ENCODE results near the gene BICDL1. TPM values are rescaled to one million over a fixed set of nuclear protein-coding genes. Genes with fewer than 3 reads are reported as not detected.

BICDL1 gene
- total and polyA plus RNA-seq, 2 of the 4 experiments (the other 2 are of a cell fraction), result not detected

- Histone ChIP-seq H4K20me1 (ENCODE audit: insufficient read depth, low read length) (no peaks in the 10 kb centered on the region), H2BK15ac (ENCODE audit: low read depth, low read length) (no peak overlapping the region), H3K4me3 (ENCODE audit: insufficient read depth, low read depth, low read length) (no peak overlapping the region), H3K9me1 (ENCODE audit: insufficient read depth, low read length) (no peaks in the 10 kb centered on the region), H3K9me3 (ENCODE audit: control insufficient read depth, insufficient read depth, low read length) (no peaks in the 10 kb centered on the region), H3K9ac (ENCODE audit: low read depth, low read length) (no peak overlapping the region), H3K4ac (ENCODE audit: low read depth, low read length) (no peak overlapping the region), H3K18ac (ENCODE audit: low read depth, low read length) (no peak overlapping the region), H2AFZ (replicated peaks; ENCODE audit: low read length, poor library complexity) (no peak overlapping the region), H4K91ac (ENCODE audit: insufficient read depth, low read depth, low read length) (no peak overlapping the region), H3K4me2 (ENCODE audit: low read depth, low read length) (no peak overlapping the region), H3K27ac (ENCODE audit: insufficient read depth, low read length) (no peak overlapping the region), H4K5ac (ENCODE audit: low read depth, low read length) (no peak overlapping the region), H3K36me3 (ENCODE audit: control insufficient read depth, insufficient read depth, low read length) (no peaks in the 10 kb centered on the region), H2BK20ac (ENCODE audit: low read depth, low read length) (no peak overlapping the region), H2AK5ac (ENCODE audit: low read depth, low read length) (no peak overlapping the region), H3K79me1 (ENCODE audit: low read depth in 1 of 2, low read length in 2 of 2) (no peaks in the 10 kb centered on the region), H2BK120ac (ENCODE audit: low read depth, low read length) (no peak overlapping the region), H2AK9ac (replicated peaks; ENCODE audit: low read depth, low read length, poor library complexity) (no peak overlapping the region), H3K14ac (replicated peaks; ENCODE audit: low read depth, low read length) (no peak overlapping the region), H3K4me1 (ENCODE audit: control insufficient read depth, insufficient read depth, low read length) (no peaks in the 10 kb centered on the region), H3K56ac (ENCODE audit: extremely low read depth, insufficient read depth, low read length) (no peak overlapping the region), H2BK5ac (ENCODE audit: low read depth, low read length, poor library complexity, severe bottlenecking) (no peak overlapping the region), H4K8ac (ENCODE audit: low read depth in 2 of 2, low read length in 2 of 2) (no peak overlapping the region), H3K27me3 (ENCODE audit: control insufficient read depth, insufficient read depth, low read length) (peaks cover 15% of the 10 kb centered on the region), H3K23ac (ENCODE audit: low read depth, low read length) (no peak overlapping the region)
- no CpG with 5 or more reads among the region's 2 CpGs for WGBS, 2 experiments (ENCODE audit: extremely low coverage in 2 of 2, insufficient read length in 1 of 2)
- no peak for DNase-seq
- intact Hi-C loops (cut with micrococcal nuclease) (no loop called here), dilution Hi-C loops (cut with HindIII; ENCODE audit: low sequenced_read_pairs, unreplicated experiment) (no loop called here), in situ Hi-C loops (cut with MboI; ENCODE audit: low sequenced_read_pairs) (no loop called here)
- TF ChIP-seq SMC3 (IDR thresholded peaks at IDR 0.05; ENCODE audit: low read depth, low read length) (no peak), RAD21 (IDR thresholded peaks at IDR 0.05; ENCODE audit: low read length) (no peak), CHD1 (IDR thresholded peaks at IDR 0.05; ENCODE audit: low read depth, low read length) (no peak), RCOR1 (IDR thresholded peaks at IDR 0.05; ENCODE audit: insufficient replicate concordance, low read length) (no peak), MAZ (IDR thresholded peaks at IDR 0.05; ENCODE audit: borderline replicate concordance, low read depth, low read length) (no peak), RFX5 (IDR thresholded peaks at IDR 0.05; ENCODE audit: low read depth, low read length) (no peak), MXI1 (IDR thresholded peaks at IDR 0.05; ENCODE audit: borderline replicate concordance, low read depth, low read length) (no peak), CEBPB (IDR thresholded peaks at IDR 0.05; ENCODE audit: low read depth, low read length) (no peak), POLR2A (IDR thresholded peaks at IDR 0.05; ENCODE audit: low read depth, low read length) (no peak), CTCF (conservative IDR thresholded peaks at IDR 0.05; ENCODE audit: low read depth, low read length) (no peak), NFE2L2 (IDR thresholded peaks at IDR 0.05; ENCODE audit: low read depth, low read length) (no peak)
- CTCF ChIA-PET, result no interaction called here
- POLR2A ChIA-PET (ENCODE audit: unreplicated experiment), result no interaction called here
- BruUV-seq (replicated peaks), result no TSS peak
- no peak for ATAC-seq (ENCODE audit: low read depth)
Observed at GRCh38 chr12:120081641-120082040, 92.6 kb downstream of the BICDL1 start.

Measured in IMR-90 (cell line).